GM13977 (cell line): ENCODE results near the gene RITA1.

Experiments
- DNase-seq: peaks from one replicate; pipeline ENCODE4 v3.0.0; 2012; ENCODE audit warnings: low spot score
- CTCF ChIP-seq: IDR thresholded peaks from 2 replicates; pipeline ENCODE4 v1.5.1; 2012; ENCODE audit warnings: mild to moderate bottlenecking, control low read depth; ENCODE audit not compliant: insufficient read depth; ENCODE audit errors: extremely low read depth, missing control alignments
- in situ Hi-C: fragments of 300-500 bp; cut with MboI; formaldehyde crosslinking; loops from one replicate; pipeline ENCODE4 v1.12.0; 2022; ENCODE audit warnings: low sequenced_read_pairs, low pct_unique_long_range_greater_than_20kb, mixed read lengths, inconsistent platforms; ENCODE audit not compliant: unreplicated experiment

RITA1 gene

GRCh38 chr12:113155060-113155459, 30.5 kb upstream of the RITA1 start:
- no peak for TF ChIP-seq CTCF
- no peak for DNase-seq
- in situ Hi-C loops: no loop called here

- TF ChIP-seq CTCF: no peak
- no peak for DNase-seq
- in situ Hi-C loops: no loop called here
Observed at GRCh38 chr12:113155646-113156045, 29.9 kb upstream of the RITA1 start.

- DNase-seq: peak; percentile 45
- TF ChIP-seq CTCF: no peak
Observed at GRCh38 chr12:113157218-113157859, 28.2 kb upstream of the RITA1 start.

GRCh38 chr12:113158439-113159203, 26.9 kb upstream of the RITA1 start:
- TF ChIP-seq CTCF: no peak
- no peak for DNase-seq
- in situ Hi-C loops: no loop called here

More at GRCh38 chr12:113157218-113157859, 28.2 kb upstream of the RITA1 start:
- in situ Hi-C loops: no loop called here

- no peak for DNase-seq
- TF ChIP-seq CTCF: no peak
- in situ Hi-C loops: no loop called here
Observed at GRCh38 chr12:113159937-113160336, 25.6 kb upstream of the RITA1 start.

GRCh38 chr12:113161415-113162016, 24.0 kb upstream of the RITA1 start:
- DNase-seq: peak; percentile 67
- in situ Hi-C loops: no loop called here
- TF ChIP-seq CTCF: no peak
